Heart left ventricle (tissue), 16 donors: ENCODE results near the gene CASZ1. TPM values are rescaled to one million over a fixed set of nuclear protein-coding genes. Genes with fewer than 3 reads are reported as not detected.

Experiments used
- ATAC-seq, 4 donors: fragments of 200-7000 bp; cut with Tn5 transposase; one replicate each; pipeline ENCODE4 v1.9.1; 2020 to 2022; ENCODE audit warnings: moderate library complexity in 4 of 4, mild to moderate bottlenecking in 3 of 4, moderate number of reproducible peaks in 1 of 4
- DNase-seq, 5 donors: peaks; one replicate each; pipeline ENCODE4 v3.0.0-alpha.2; 2020
- H3K27ac ChIP-seq, 12 donors: fragments of 200-600 bp; sonication (generic) in 4 of 12; one replicate each; pipeline versions ENCODE4 v1.5.0 to v1.8.0; 2016 to 2022; ENCODE audit warnings: mild to moderate bottlenecking in 2 of 12
- H3K27me3 ChIP-seq, 9 donors: fragments of 200-600 bp; sonication (generic) in 2 of 9; one replicate each; pipeline versions ENCODE4 v1.5.1 to v1.8.0; 2016 to 2022; ENCODE audit warnings: mild to moderate bottlenecking in 3 of 9
- H3K36me3 ChIP-seq, 9 donors: fragments of 200-600 bp; sonication (generic) in 2 of 9; one replicate each; pipeline versions ENCODE4 v1.5.0 to v1.8.0; 2018 to 2022; ENCODE audit warnings: mild to moderate bottlenecking in 2 of 9
- H3K4me1 ChIP-seq, 12 donors: fragments of 200-600 bp; sonication (generic) in 4 of 12; one replicate each; pipeline versions ENCODE4 v1.5.0 to v1.8.0; 2016 to 2022; ENCODE audit warnings: mild to moderate bottlenecking in 3 of 12
- H3K4me3 ChIP-seq, 12 donors: fragments of 200-600 bp; sonication (generic) in 4 of 12; one replicate each; pipeline versions ENCODE4 v1.5.0 to v1.8.0; 2017 to 2022; ENCODE audit warnings: mild to moderate bottlenecking in 9 of 12, moderate library complexity in 4 of 12
- H3K9me3 ChIP-seq, 12 donors: fragments of 200-600 bp; sonication (generic) in 4 of 12; one replicate each; pipeline versions ENCODE4 v1.5.0 to v1.8.0; 2016 to 2022; ENCODE audit warnings: mild to moderate bottlenecking in 1 of 12
- CTCF ChIP-seq, 12 donors: fragments of 200-600 bp; sonication (generic) in 4 of 12; IDR thresholded peaks; one replicate each; pipeline versions ENCODE4 v1.5.0 to v1.8.0; 2018 to 2022; ENCODE audit warnings: antibody characterized with exemption in 12 of 12, mild to moderate bottlenecking in 5 of 12
- POLR2A ChIP-seq, 2 donors: fragments of 450-650 bp; IDR thresholded peaks; one replicate each; pipeline ENCODE4 v1.6.1; 2017; ENCODE audit warnings: antibody characterized with exemption in 2 of 2, mild to moderate bottlenecking in 2 of 2, moderate library complexity in 2 of 2
- WGBS, 4 donors: extraction: QIAGEN DNeasy Blood & Tissue Kit in 2 of 4; methylation state at CpG; one replicate each; pipeline versions ENCODE4 v1.1.5 to v1.1.7; 2013 to 2018; 5-methylcytosine and 5-hydroxymethylcytosine counted together
- intact Hi-C, 10 donors: fragments of 100-400 bp; cut with DNase I; formaldehyde crosslinking; loops; one replicate each; pipeline versions ENCODE4 v1.11.1 to v1.14.2; 2022
- polyA plus RNA-seq, 2 donors: library from polyadenylated mRNA; stranded (reverse); fragments of 200-250 nt; gene quantifications; one replicate each; pipeline ENCODE4 v1.2.3, GENCODE V29; 2013
- total RNA-seq, 9 donors: library from RNA; depleted of rRNA in 2 of 9; stranded (reverse); fragments of >200 nt in 2 of 9; fragmentation: NEBNext Ultra II Directional in 3 of 9; extraction: Animal tissue kit (Norgen Biotek cat#: 25700) in 3 of 9; gene quantifications; one replicate each; pipeline versions ENCODE4 v1.1.0 to v1.2.4, GENCODE V29; 2016 to 2023
- donor health status: ischemic (EF 13 %, LVEDD 7.1; RV severe dilation, severe dysfunction).
- donor health status: healthy with polysubstance abuse.
- donor health status: DM: no; HTN: yes; CAD: no.
- donor health status: DM: no; HTN: no; CAD: no.
- donor health status: ischemic (EF 25% LVEDD 6.9; RV normal size, moderate dysfunction).
- donor health status: ischemic (EF 25% LVEDD 5.7; RV mildly dilated, moderate dysfunction).
- donor health status: healthy.
- donor health status: DM: yes; HTN: yes; CAD: no.
- donor health status: ischemic (EF 35%, LVEDD 5.7; RV mildly dilated, moderate dysfunction).
- donor health status: nonischemic (EF 11% LVEDD 7.7; RV severe dilation, severe dysfunction).
- donor health status: DM: yes; HTN: yes; CAD: no.
- donor health status: PGD.
- donor health status: ischemic (EF 29% LVEDD 5.4; RV normal size, mild dysfunction).
- donor health status: nonischemic (EF 23%, LVEDD 6.1; RV moderate dilation, normal function).

The CASZ1 gene
- total and polyA plus RNA-seq, 11 donors = 28.8 to 84.9 (median 55.0) TPM

- WGBS, 4 donors = 62 to 72% (median 67%) methylated on average over 8 to 11 of the region's 11 CpGs
- intact Hi-C loops = loop anchor here in 3 of 10 donors (5.0 kb wide), 1 partner anchor 118 kb away; the partner anchor contains the start of gene CASZ1 (in 3 of the 3)
- H3K4me1 ChIP-seq = peaks cover 11 to 100% (median 85%) of the 10 kb centered on the region in 12 donors
Observed at GRCh38 chr1:10678852-10679251, 117.6 kb downstream of the CASZ1 start.

GRCh38 chr1:10678402-10678801 is 118.0 kb downstream of the CASZ1 start:
- intact Hi-C loops = loop anchor here in 3 of 10 donors (5.0 kb wide), 1 partner anchor 119 kb away; the partner anchor contains the start of gene CASZ1 (in 3 of the 3)
- Histone ChIP-seq H3K9me3 (no peaks in the 10 kb centered on the region), H3K4me1 (peaks cover 11 to 100% (median 84%) of the 10 kb centered on the region in 12 donors), H3K4me3 (no peak overlapping the region), H3K27me3 (no peaks in the 10 kb centered on the region), H3K36me3 (no peaks in the 10 kb centered on the region), H3K27ac (peak overlapping the region in 9 of 12 donors; percentile 38 to 94 (median 59))
- ATAC-seq (no peak), DNase-seq (no peak)
- TF ChIP-seq POLR2A (IDR thresholded peaks at IDR 0.05) (no peak), CTCF (IDR thresholded peaks at IDR 0.05) (no peak)
- 78 to 85% (median 80%) methylated on average over 23 of the region's 23 CpGs for WGBS, 4 donors

More at GRCh38 chr1:10678852-10679251, 117.6 kb downstream of the CASZ1 start:
- TF ChIP-seq CTCF (IDR thresholded peaks at IDR 0.05) (no peak), POLR2A (IDR thresholded peaks at IDR 0.05) (no peak)
- Histone ChIP-seq H3K9me3 (no peaks in the 10 kb centered on the region), H3K27ac (peak overlapping the region in 9 of 12 donors; percentile 38 to 94 (median 49)), H3K27me3 (no peaks in the 10 kb centered on the region), H3K4me3 (no peak overlapping the region), H3K36me3 (no peaks in the 10 kb centered on the region)
- ATAC-seq (no peak), DNase-seq (no peak)

- peaks cover 10 to 97% (median 81%) of the 10 kb centered on the region in 12 donors for H3K4me1 ChIP-seq
- TF ChIP-seq POLR2A (IDR thresholded peaks at IDR 0.05) (no peak), CTCF (IDR thresholded peaks at IDR 0.05) (no peak)
- H3K4me3 ChIP-seq = no peak overlapping the region
- no peaks in the 10 kb centered on the region for H3K9me3 ChIP-seq
- no peaks in the 10 kb centered on the region for H3K27me3 ChIP-seq
- 47 to 66% (median 58%) methylated on average over 25 to 27 of the region's 27 CpGs for WGBS, 4 donors
- no peaks in the 10 kb centered on the region for H3K36me3 ChIP-seq
- peak in 4 of 5 donors; percentile 53 to 78 (median 64) for DNase-seq
- H3K27ac ChIP-seq = peak overlapping the region; percentile 8 to 94 (median 54)
- intact Hi-C loops = loop anchor here in 3 of 10 donors (5.0 kb wide), 1 partner anchor 120 kb away; the partner anchor contains the start of gene CASZ1 (in 3 of the 3)
- ATAC-seq = peak; percentile 10 to 33 (median 28)
Observed at GRCh38 chr1:10677491-10678391, 118.7 kb downstream of the CASZ1 start.

GRCh38 chr1:10676963-10677362 is 119.5 kb downstream of the CASZ1 start:
- H3K36me3 ChIP-seq = no peaks in the 10 kb centered on the region
- H3K27ac ChIP-seq = peak overlapping the region in 8 of 12 donors; percentile 13 to 94 (median 62)
- intact Hi-C loops = loop anchor here in 3 of 10 donors (5.0 kb wide), 1 partner anchor 120 kb away; the partner anchor contains the start of gene CASZ1 (in 3 of the 3)
- H3K27me3 ChIP-seq = no peaks in the 10 kb centered on the region
- no peaks in the 10 kb centered on the region for H3K9me3 ChIP-seq
- peaks cover 9 to 98% (median 73%) of the 10 kb centered on the region in 12 donors for H3K4me1 ChIP-seq
- DNase-seq (no peak), ATAC-seq (peak in 2 of 4 donors; percentile 1)
- TF ChIP-seq POLR2A (IDR thresholded peaks at IDR 0.05) = no peak
- TF ChIP-seq CTCF (IDR thresholded peaks at IDR 0.05) = no peak
- 49 to 55% (median 50%) methylated on average over 8 to 13 of the region's 13 CpGs for WGBS, 4 donors
- H3K4me3 ChIP-seq = no peak overlapping the region
